ENCODE data around the gene ABCB6.

ABCB6 gene

GRCh38 chr2:219252570-219252899 lies 33.8 kb upstream of the ABCB6 start:
- Histone ChIP-seq H3K27ac (ENCODE audit: low read depth, low read length, severe bottlenecking) (no peak overlapping the region), H3K4me3 (ENCODE audit: extremely low read depth, insufficient read depth, low read length, poor library complexity, severe bottlenecking) (no peak overlapping the region), H3K4me1 (ENCODE audit: control insufficient read depth, insufficient read depth, low read length, poor library complexity, severe bottlenecking) (peaks cover 38% of the 10 kb centered on the region), H3K36me3 (ENCODE audit: control insufficient read depth, insufficient read depth, low read length) (peaks cover 9% of the 10 kb centered on the region), H3K9me3 (ENCODE audit: control insufficient read depth, low read length) (no peaks in the 10 kb centered on the region)
- WGBS, 2 experiments (ENCODE audit: insufficient coverage in 2 of 2): 11 to 19% methylated on average over 9 of the region's 9 CpGs

GRCh38 chr2:219252084-219252483 lies 33.3 kb upstream of the ABCB6 start:
- 51 to 60% methylated on average over 2 to 4 of the region's 5 CpGs for WGBS, 2 experiments (ENCODE audit: insufficient coverage in 2 of 2)
- Histone ChIP-seq H3K4me3 (ENCODE audit: extremely low read depth, insufficient read depth, low read length, poor library complexity, severe bottlenecking) (no peak overlapping the region), H3K36me3 (ENCODE audit: control insufficient read depth, insufficient read depth, low read length) (peaks cover 14% of the 10 kb centered on the region), H3K4me1 (ENCODE audit: control insufficient read depth, insufficient read depth, low read length, poor library complexity, severe bottlenecking) (peaks cover 38% of the 10 kb centered on the region), H3K27ac (ENCODE audit: low read depth, low read length, severe bottlenecking) (no peak overlapping the region), H3K9me3 (ENCODE audit: control insufficient read depth, low read length) (no peaks in the 10 kb centered on the region)

- Histone ChIP-seq H3K9me3 (ENCODE audit: control insufficient read depth, low read length) (no peaks in the 10 kb centered on the region), H3K4me1 (ENCODE audit: control insufficient read depth, insufficient read depth, low read length, poor library complexity, severe bottlenecking) (peaks cover 38% of the 10 kb centered on the region), H3K4me3 (ENCODE audit: extremely low read depth, insufficient read depth, low read length, poor library complexity, severe bottlenecking) (no peak overlapping the region), H3K27ac (ENCODE audit: low read depth, low read length, severe bottlenecking) (no peak overlapping the region), H3K36me3 (ENCODE audit: control insufficient read depth, insufficient read depth, low read length) (peaks cover 18% of the 10 kb centered on the region)
- 67 to 86% methylated on average over 1 to 6 of the region's 6 CpGs for WGBS, 2 experiments (ENCODE audit: insufficient coverage in 2 of 2)
Observed at GRCh38 chr2:219251656-219252055, 32.9 kb upstream of the ABCB6 start.

- H3K4me1 ChIP-seq (ENCODE audit: control insufficient read depth, insufficient read depth, low read length, poor library complexity, severe bottlenecking): peaks cover 42% of the 10 kb centered on the region
- peak overlapping the region; percentile 85 for H3K27ac ChIP-seq (ENCODE audit: low read depth, low read length, severe bottlenecking)
- H3K4me3 ChIP-seq (ENCODE audit: extremely low read depth, insufficient read depth, low read length, poor library complexity, severe bottlenecking): no peak overlapping the region
- no peaks in the 10 kb centered on the region for H3K9me3 ChIP-seq (ENCODE audit: control insufficient read depth, low read length)
- 92 to 94% methylated on average over 22 of the region's 22 CpGs for WGBS, 2 experiments (ENCODE audit: insufficient coverage in 2 of 2)
- H3K36me3 ChIP-seq (ENCODE audit: control insufficient read depth, insufficient read depth, low read length): peaks cover 18% of the 10 kb centered on the region
Observed at GRCh38 chr2:219250049-219250781, 31.5 kb upstream of the ABCB6 start.

- Histone ChIP-seq H3K36me3 (ENCODE audit: control insufficient read depth, insufficient read depth, low read length) (peaks cover 18% of the 10 kb centered on the region), H3K4me1 (ENCODE audit: control insufficient read depth, insufficient read depth, low read length, poor library complexity, severe bottlenecking) (peaks cover 45% of the 10 kb centered on the region), H3K27ac (ENCODE audit: low read depth, low read length, severe bottlenecking) (peak overlapping the region; percentile 85), H3K4me3 (ENCODE audit: extremely low read depth, insufficient read depth, low read length, poor library complexity, severe bottlenecking) (no peak overlapping the region), H3K9me3 (ENCODE audit: control insufficient read depth, low read length) (no peaks in the 10 kb centered on the region)
- 44 to 79% methylated on average over 3 to 4 of the region's 7 CpGs for WGBS, 2 experiments (ENCODE audit: insufficient coverage in 2 of 2)
Observed at GRCh38 chr2:219249203-219249980, 30.6 kb upstream of the ABCB6 start.

GRCh38 chr2:219248845-219249202 lies 30.1 kb upstream of the ABCB6 start:
- Histone ChIP-seq H3K4me3 (ENCODE audit: extremely low read depth, insufficient read depth, low read length, poor library complexity, severe bottlenecking) (no peak overlapping the region), H3K4me1 (ENCODE audit: control insufficient read depth, insufficient read depth, low read length, poor library complexity, severe bottlenecking) (peaks cover 42% of the 10 kb centered on the region), H3K9me3 (ENCODE audit: control insufficient read depth, low read length) (no peaks in the 10 kb centered on the region), H3K36me3 (ENCODE audit: control insufficient read depth, insufficient read depth, low read length) (peaks cover 18% of the 10 kb centered on the region), H3K27ac (ENCODE audit: low read depth, low read length, severe bottlenecking) (peak overlapping the region; percentile 85)
- WGBS, 2 experiments (ENCODE audit: insufficient coverage in 2 of 2): 100% methylated on average over 2 of the region's 2 CpGs

- 93% methylated on average over 13 to 14 of the region's 17 CpGs for WGBS, 2 experiments (ENCODE audit: insufficient coverage in 2 of 2)
- no peaks in the 10 kb centered on the region for H3K9me3 ChIP-seq (ENCODE audit: control insufficient read depth, low read length)
- H3K4me1 ChIP-seq (ENCODE audit: control insufficient read depth, insufficient read depth, low read length, poor library complexity, severe bottlenecking): peaks cover 34% of the 10 kb centered on the region
- no peak overlapping the region for H3K27ac ChIP-seq (ENCODE audit: low read depth, low read length, severe bottlenecking)
- peaks cover 18% of the 10 kb centered on the region for H3K36me3 ChIP-seq (ENCODE audit: control insufficient read depth, insufficient read depth, low read length)
- no peak overlapping the region for H3K4me3 ChIP-seq (ENCODE audit: extremely low read depth, insufficient read depth, low read length, poor library complexity, severe bottlenecking)
Observed at GRCh38 chr2:219247678-219248642, 29.2 kb upstream of the ABCB6 start.

GRCh38 chr2:219246559-219246958 lies 27.8 kb upstream of the ABCB6 start:
- Histone ChIP-seq H3K9me3 (ENCODE audit: control insufficient read depth, low read length) (no peaks in the 10 kb centered on the region), H3K27ac (ENCODE audit: low read depth, low read length, severe bottlenecking) (no peak overlapping the region), H3K36me3 (ENCODE audit: control insufficient read depth, insufficient read depth, low read length) (peaks cover 18% of the 10 kb centered on the region), H3K4me1 (ENCODE audit: control insufficient read depth, insufficient read depth, low read length, poor library complexity, severe bottlenecking) (peaks cover 28% of the 10 kb centered on the region), H3K4me3 (ENCODE audit: extremely low read depth, insufficient read depth, low read length, poor library complexity, severe bottlenecking) (peak overlapping the region; percentile 89)
- WGBS, 2 experiments (ENCODE audit: insufficient coverage in 2 of 2): 97 to 100% methylated on average over 10 of the region's 10 CpGs

GRCh38 chr2:219245899-219246230 lies 27.1 kb upstream of the ABCB6 start:
- Histone ChIP-seq H3K9me3 (ENCODE audit: control insufficient read depth, low read length) (no peaks in the 10 kb centered on the region), H3K4me1 (ENCODE audit: control insufficient read depth, insufficient read depth, low read length, poor library complexity, severe bottlenecking) (peaks cover 24% of the 10 kb centered on the region), H3K36me3 (ENCODE audit: control insufficient read depth, insufficient read depth, low read length) (peaks cover 18% of the 10 kb centered on the region), H3K27ac (ENCODE audit: low read depth, low read length, severe bottlenecking) (peak overlapping the region; percentile 97), H3K4me3 (ENCODE audit: extremely low read depth, insufficient read depth, low read length, poor library complexity, severe bottlenecking) (peak overlapping the region; percentile 89)
- WGBS, 2 experiments (ENCODE audit: insufficient coverage in 2 of 2): 26 to 32% methylated on average over 8 to 9 of the region's 10 CpGs

- Histone ChIP-seq H3K36me3 (ENCODE audit: control insufficient read depth, insufficient read depth, low read length) (peaks cover 18% of the 10 kb centered on the region), H3K27ac (ENCODE audit: low read depth, low read length, severe bottlenecking) (peak within 1 kb of the TSS; percentile 97), H3K4me1 (ENCODE audit: control insufficient read depth, insufficient read depth, low read length, poor library complexity, severe bottlenecking) (peaks cover 24% of the 10 kb centered on the region), H3K9me3 (ENCODE audit: control insufficient read depth, low read length) (no peaks in the 10 kb centered on the region), H3K4me3 (ENCODE audit: extremely low read depth, insufficient read depth, low read length, poor library complexity, severe bottlenecking) (peak within 1 kb of the TSS; percentile 89)
- WGBS, 2 experiments (ENCODE audit: insufficient coverage in 2 of 2): 1 to 2% methylated on average over 38 to 41 of the region's 46 CpGs
Observed at GRCh38 chr2:219245148-219245898, 26.6 kb upstream of the ABCB6 start, which contains the start of the genes GLB1L and STK16. GLB1L (minus strand) TSS chr2:219245444; CDS start chr2:219243573, 1,871 bp downstream. STK16 (plus strand) TSS chr2:219245479; CDS start chr2:219246000, 521 bp downstream.
